ENCODE data around the gene TAOK3.

DNA sequence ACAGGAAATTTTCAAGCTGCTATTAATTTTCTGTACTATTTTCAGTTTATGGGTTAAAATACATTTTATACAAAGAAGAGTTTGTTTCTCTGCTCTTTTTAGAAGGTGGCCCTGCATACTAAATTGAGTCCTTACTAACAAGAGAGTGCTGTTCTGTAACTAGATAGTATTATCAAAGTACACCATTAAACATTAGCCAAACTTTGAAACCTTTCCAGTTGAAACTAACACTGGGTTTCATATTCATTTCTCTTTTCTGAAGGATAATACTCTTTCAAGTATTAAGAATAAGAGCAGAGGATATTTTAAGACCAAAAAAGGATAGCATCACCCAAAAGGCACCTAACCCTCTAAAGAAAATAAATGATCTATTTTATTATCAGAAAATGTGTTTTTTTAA, 189.6 kb downstream of the TAOK3 start:
- TF ChIP-seq POLR2A (IDR thresholded peaks at IDR 0.05): no peak
- TF ChIP-seq, protein P1, sequence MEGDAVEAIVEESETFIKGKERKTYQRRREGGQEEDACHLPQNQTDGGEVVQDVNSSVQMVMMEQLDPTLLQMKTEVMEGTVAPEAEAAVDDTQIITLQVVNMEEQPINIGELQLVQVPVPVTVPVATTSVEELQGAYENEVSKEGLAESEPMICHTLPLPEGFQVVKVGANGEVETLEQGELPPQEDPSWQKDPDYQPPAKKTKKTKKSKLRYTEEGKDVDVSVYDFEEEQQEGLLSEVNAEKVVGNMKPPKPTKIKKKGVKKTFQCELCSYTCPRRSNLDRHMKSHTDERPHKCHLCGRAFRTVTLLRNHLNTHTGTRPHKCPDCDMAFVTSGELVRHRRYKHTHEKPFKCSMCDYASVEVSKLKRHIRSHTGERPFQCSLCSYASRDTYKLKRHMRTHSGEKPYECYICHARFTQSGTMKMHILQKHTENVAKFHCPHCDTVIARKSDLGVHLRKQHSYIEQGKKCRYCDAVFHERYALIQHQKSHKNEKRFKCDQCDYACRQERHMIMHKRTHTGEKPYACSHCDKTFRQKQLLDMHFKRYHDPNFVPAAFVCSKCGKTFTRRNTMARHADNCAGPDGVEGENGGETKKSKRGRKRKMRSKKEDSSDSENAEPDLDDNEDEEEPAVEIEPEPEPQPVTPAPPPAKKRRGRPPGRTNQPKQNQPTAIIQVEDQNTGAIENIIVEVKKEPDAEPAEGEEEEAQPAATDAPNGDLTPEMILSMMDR (IDR thresholded peaks at IDR 0.05): no peak

Measured in Peyer's patch (tissue), 4 donors.